AG09319 (cell line): ENCODE results near the gene ADORA2B.

ENCODE experiments used
- DNase-seq: peaks from one replicate; pipeline ENCODE4 v3.0.0-alpha.2; 2010; ENCODE audit warnings: low read depth; ENCODE audit errors: extremely low read depth
- CTCF ChIP-seq: IDR thresholded peaks from 2 replicates; pipeline ENCODE4 v1.5.1; 2011; ENCODE audit warnings: low read depth, mild to moderate bottlenecking, inconsistent platforms, low read length, moderate library complexity

ADORA2B gene

DNA sequence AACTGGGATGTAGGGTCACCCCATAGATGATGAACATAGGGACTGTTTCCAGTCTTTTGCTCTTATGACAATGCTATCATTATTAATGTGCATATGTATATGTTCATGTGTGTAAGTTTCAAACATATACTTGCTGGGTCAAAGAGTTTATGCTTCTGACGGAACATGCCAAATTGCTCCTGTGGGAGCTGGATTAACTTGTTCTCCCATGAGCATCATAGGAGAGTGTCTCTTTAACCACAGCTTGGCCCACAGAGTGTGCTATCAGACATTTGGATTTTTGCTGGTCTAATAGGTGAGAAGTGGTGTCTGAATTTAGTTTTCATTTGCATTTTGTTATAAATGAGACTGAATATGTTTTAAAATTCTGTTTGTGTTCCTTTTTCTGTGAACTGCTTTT is 22.3 kb upstream of the ADORA2B start:
- no peak for TF ChIP-seq CTCF
- no peak for DNase-seq

DNA sequence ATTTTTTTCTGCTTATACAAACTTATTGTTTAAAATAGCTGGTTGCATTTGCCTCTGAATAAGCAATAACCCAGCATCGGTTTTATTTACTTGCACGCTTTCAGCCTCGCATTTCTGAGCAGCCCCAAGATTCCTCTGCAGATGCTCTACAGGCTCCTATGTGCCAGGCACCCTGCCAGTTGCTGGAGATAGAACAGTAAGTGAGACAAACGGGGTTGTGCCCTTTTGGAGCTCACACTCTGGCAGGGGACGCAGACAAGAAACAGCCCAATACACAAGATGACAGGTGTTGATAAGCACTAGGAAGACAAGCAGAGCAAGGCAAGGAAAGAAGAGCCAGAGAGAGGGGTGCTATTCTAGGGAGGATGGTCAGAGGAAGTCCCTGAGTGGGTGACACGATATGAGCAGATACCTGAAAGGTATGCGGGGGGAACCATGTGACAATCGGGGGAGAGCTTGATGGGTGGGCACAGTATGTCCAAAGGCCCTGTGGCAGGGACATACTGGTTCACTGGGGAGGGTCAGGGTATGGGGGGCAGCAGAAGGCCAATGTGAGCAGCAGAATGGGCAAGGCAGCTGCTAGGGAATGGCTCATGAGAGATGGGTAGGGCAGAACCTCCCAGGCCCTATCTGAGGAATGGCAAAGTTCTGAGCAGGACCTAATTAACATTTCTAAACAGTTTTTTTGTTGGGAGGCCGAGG is 18.7 kb upstream of the ADORA2B start:
- TF ChIP-seq CTCF = no peak
- DNase-seq = no peak

- no peak for TF ChIP-seq CTCF
- DNase-seq = no peak
These were observed 16.6 kb upstream of the ADORA2B start for GRCh38 chr17:15928286-15928785.

GRCh38 chr17:15929941-15930340 is 15.0 kb upstream of the ADORA2B start:
- TF ChIP-seq CTCF = no peak
- no peak for DNase-seq

DNA sequence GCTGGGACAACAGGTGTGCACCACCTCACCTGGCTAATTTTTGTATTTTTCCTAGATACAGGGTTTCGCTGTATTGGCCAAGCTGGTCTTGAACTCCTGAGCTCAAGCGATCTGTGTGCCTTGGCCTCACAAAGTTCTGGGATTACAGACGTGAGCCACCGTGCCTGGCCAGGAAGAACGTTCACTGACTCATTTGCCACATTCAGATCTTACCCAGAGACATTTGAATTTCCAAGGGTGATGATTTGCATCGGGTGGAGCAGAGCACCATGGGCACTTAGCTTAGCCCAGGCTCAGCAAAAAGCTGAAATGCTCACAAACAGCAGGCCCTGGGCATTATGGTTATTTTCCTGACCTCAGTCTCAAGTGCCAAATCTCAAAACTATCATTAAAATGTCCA is 14.5 kb upstream of the ADORA2B start:
- no peak for TF ChIP-seq CTCF
- DNase-seq = no peak

GRCh38 chr17:15931394-15931793 is 13.5 kb upstream of the ADORA2B start:
- DNase-seq = no peak
- no peak for TF ChIP-seq CTCF

GRCh38 chr17:15934866-15935265 is 10.1 kb upstream of the ADORA2B start:
- DNase-seq = no peak
- no peak for TF ChIP-seq CTCF
